HepG2 (cell line): ENCODE data around the gene NEK5. TPM values are rescaled to one million over a fixed set of nuclear protein-coding genes. Genes with fewer than 3 reads are reported as not detected.

Source experiments
- CAMTA2 ChIP-seq: sonication (generic); formaldehyde crosslinking; IDR thresholded peaks from 2 replicates; pipeline ENCODE4 v1.4.0; 2020; ENCODE audit warnings: mild to moderate bottlenecking, missing genetic modification reagents, borderline replicate concordance
- CBX1 ChIP-seq: IDR thresholded peaks from one replicate; pipeline ENCODE4 v1.6.1; 2016; ENCODE audit warnings: antibody characterized with exemption, low read depth
- DMAP1 ChIP-seq: IDR thresholded peaks from 2 replicates; pipeline ENCODE4 v1.6.1; 2016
- FIP1L1 ChIP-seq: fragments of 200-400 bp; formaldehyde crosslinking; IDR thresholded peaks from 2 replicates; pipeline ENCODE4 v1.6.1; 2018; ENCODE audit warnings: low read depth, mild to moderate bottlenecking, low read length, moderate library complexity, borderline replicate concordance; ENCODE audit not compliant: insufficient read depth
- GATAD2A ChIP-seq: IDR thresholded peaks from 2 replicates; pipeline ENCODE4 v1.6.1; 2016
- KDM2A ChIP-seq: sonication (generic); formaldehyde crosslinking; IDR thresholded peaks from 2 replicates; pipeline ENCODE4 v1.4.0; 2020; ENCODE audit warnings: low read depth, missing genetic modification reagents, borderline replicate concordance
- RFXANK ChIP-seq: IDR thresholded peaks from 2 replicates; pipeline ENCODE4 v1.6.1; 2016
- SMARCE1 ChIP-seq: fragments of 450-650 bp; IDR thresholded peaks from 2 replicates; pipeline ENCODE4 v1.6.1; 2017; ENCODE audit warnings: borderline replicate concordance
- STAT5B ChIP-seq: sonication (generic); formaldehyde crosslinking; IDR thresholded peaks from 2 replicates; pipeline ENCODE4 v1.4.0; 2020; ENCODE audit warnings: missing genetic modification reagents
- U2AF2 ChIP-seq: fragments of 200-400 bp; formaldehyde crosslinking; IDR thresholded peaks from 2 replicates; pipeline ENCODE4 v1.6.1; 2017; ENCODE audit warnings: low read depth, mild to moderate bottlenecking, low read length
- ZMAT3 ChIP-seq: sonication (generic); formaldehyde crosslinking; conservative IDR thresholded peaks from 2 replicates; pipeline ENCODE4 v1.7.0; 2021; ENCODE audit warnings: missing genetic modification reagents
- ZNF234 ChIP-seq: sonication (generic); formaldehyde crosslinking; conservative IDR thresholded peaks from 2 replicates; pipeline ENCODE4 v1.5.1; 2020; ENCODE audit warnings: mild to moderate bottlenecking, missing genetic modification reagents
- ZNF256 ChIP-seq: sonication (generic); formaldehyde crosslinking; conservative IDR thresholded peaks from 2 replicates; pipeline ENCODE4 v1.4.0; 2020; ENCODE audit warnings: missing genetic modification reagents
- ZNF589 ChIP-seq: sonication (generic); formaldehyde crosslinking; conservative IDR thresholded peaks from 2 replicates; pipeline ENCODE4 v1.8.0; 2022; ENCODE audit warnings: mild to moderate bottlenecking, moderate library complexity, missing genetic modification reagents
- ZNF605 ChIP-seq: sonication (generic); formaldehyde crosslinking; IDR thresholded peaks from 2 replicates; pipeline ENCODE4 v1.8.0; 2022; ENCODE audit warnings: mild to moderate bottlenecking, missing genetic modification reagents
- ZNF615 ChIP-seq: sonication (generic); formaldehyde crosslinking; IDR thresholded peaks from 2 replicates; pipeline ENCODE4 v1.5.0; 2020; ENCODE audit warnings: mild to moderate bottlenecking, missing genetic modification reagents, borderline replicate concordance
- ZNF616 ChIP-seq: sonication (generic); formaldehyde crosslinking; IDR thresholded peaks from 2 replicates; pipeline ENCODE4 v1.5.0; 2020; ENCODE audit warnings: low read depth, mild to moderate bottlenecking, missing genetic modification reagents
- ZNF7 ChIP-seq: IDR thresholded peaks from 2 replicates; pipeline ENCODE4 v1.6.1; 2016; ENCODE audit warnings: missing biosample characterization, missing genetic modification reagents
- polyA plus RNA-seq, 8 experiments: library from polyadenylated mRNA; depleted of rRNA in 3 of 8; stranded (reverse) in 7 of 8; unstranded in 1 of 8; fragments of >200 nt; fragmentation: Illumina TruSeq in 4 of 8; extraction: Trizol in 4 of 8; gene quantifications; 2 replicates each; pipeline versions ENCODE4 v1.2.1 to v1.2.3, GENCODE V29; 2011 to 2016; ENCODE audit warnings: low read depth in 4 of 8, missing spikeins in 1 of 8, mixed read lengths in 1 of 8; ENCODE audit not compliant: insufficient read depth in 1 of 8
- total RNA-seq, 5 experiments: library from RNA; depleted of rRNA; stranded (reverse); fragments of >200 nt; fragmentation: Illumina TruSeq; extraction: Trizol; gene quantifications; 2 replicates each; pipeline ENCODE4 v1.2.3, GENCODE V29; 2016; ENCODE audit warnings: low read depth in 1 of 5
- TF ChIP-seq, protein P1 (sequence below), 2 experiments: fragments of 450-650 bp in 1 of 2; sonication (generic) in 1 of 2; formaldehyde crosslinking in 1 of 2; IDR thresholded peaks; 2 replicates each; pipeline versions ENCODE4 v1.6.1 to v1.8.0; 2016 to 2022; ENCODE audit warnings: antibody characterized with exemption in 1 of 2, mild to moderate bottlenecking in 1 of 2, missing genetic modification reagents in 1 of 2
- TF ChIP-seq, protein P2 (sequence below): IDR thresholded peaks from 2 replicates; pipeline ENCODE4 v1.6.1; 2016; ENCODE audit warnings: low read depth, control low read depth

NEK5 gene
- total and polyA plus RNA-seq, 2 of the 13 experiments (the other 11 are each of a cell fraction or from before 2014, with no cell fraction given), result 0.12 to 0.22 TPM

DNA sequence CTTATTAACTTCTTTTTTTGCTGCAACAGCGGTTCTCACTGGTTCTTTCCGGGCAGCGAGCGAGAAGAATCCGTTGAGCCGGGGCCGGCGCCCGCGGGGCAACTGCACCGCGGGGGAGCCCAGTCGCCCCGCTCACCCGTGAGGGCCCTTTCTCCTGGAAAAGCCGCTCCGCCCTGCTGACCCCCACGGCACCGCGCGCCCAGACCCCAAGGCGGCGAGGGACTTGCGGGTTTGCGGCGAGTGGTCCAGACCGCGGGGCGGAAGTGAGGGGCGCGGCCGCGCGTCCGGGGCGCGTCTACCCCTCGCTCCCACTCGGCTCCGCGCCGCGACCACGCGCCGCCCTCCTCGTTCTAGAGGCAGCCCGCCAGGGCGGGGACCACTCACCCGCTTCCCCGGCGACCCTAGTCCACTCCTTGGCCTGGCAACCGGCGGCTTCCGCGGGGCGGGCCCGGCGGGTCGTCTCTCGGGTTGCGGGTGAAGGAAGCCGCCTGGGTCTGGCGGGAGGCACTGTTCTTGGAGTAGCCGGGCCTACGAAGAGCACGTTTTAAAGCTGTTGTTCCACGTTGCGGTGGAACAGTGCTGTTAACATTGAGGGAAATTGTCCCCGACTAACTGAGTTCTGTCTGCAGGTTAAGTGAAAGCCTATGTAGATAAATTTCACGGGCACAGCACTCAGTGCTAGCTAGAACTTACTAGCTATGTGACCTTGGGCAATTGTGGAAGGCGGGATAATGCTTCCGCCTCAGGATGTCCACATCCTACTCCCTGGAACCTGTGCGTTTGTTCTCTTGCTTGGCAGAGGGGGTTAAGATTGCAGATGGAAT is 30.5 kb upstream of the NEK5 start, which contains the start of gene NEK3 (continued):
- TF ChIP-seq, protein P1, sequence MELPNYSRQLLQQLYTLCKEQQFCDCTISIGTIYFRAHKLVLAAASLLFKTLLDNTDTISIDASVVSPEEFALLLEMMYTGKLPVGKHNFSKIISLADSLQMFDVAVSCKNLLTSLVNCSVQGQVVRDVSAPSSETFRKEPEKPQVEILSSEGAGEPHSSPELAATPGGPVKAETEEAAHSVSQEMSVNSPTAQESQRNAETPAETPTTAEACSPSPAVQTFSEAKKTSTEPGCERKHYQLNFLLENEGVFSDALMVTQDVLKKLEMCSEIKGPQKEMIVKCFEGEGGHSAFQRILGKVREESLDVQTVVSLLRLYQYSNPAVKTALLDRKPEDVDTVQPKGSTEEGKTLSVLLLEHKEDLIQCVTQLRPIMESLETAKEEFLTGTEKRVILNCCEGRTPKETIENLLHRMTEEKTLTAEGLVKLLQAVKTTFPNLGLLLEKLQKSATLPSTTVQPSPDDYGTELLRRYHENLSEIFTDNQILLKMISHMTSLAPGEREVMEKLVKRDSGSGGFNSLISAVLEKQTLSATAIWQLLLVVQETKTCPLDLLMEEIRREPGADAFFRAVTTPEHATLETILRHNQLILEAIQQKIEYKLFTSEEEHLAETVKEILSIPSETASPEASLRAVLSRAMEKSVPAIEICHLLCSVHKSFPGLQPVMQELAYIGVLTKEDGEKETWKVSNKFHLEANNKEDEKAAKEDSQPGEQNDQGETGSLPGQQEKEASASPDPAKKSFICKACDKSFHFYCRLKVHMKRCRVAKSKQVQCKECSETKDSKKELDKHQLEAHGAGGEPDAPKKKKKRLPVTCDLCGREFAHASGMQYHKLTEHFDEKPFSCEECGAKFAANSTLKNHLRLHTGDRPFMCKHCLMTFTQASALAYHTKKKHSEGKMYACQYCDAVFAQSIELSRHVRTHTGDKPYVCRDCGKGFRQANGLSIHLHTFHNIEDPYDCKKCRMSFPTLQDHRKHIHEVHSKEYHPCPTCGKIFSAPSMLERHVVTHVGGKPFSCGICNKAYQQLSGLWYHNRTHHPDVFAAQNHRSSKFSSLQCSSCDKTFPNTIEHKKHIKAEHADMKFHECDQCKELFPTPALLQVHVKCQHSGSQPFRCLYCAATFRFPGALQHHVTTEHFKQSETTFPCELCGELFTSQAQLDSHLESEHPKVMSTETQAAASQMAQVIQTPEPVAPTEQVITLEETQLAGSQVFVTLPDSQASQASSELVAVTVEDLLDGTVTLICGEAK (IDR thresholded peaks at IDR 0.05), result no peak
- TF ChIP-seq, protein P1 (CRISPR knock-in tag; IDR thresholded peaks at IDR 0.05), result peak; percentile 82
- peak; percentile 86 for TF ChIP-seq ZNF256
- no peak for TF ChIP-seq STAT5B (CRISPR knock-in tag)
- 0 out of 2 replicates have a peak, but pooled peaks have one; percentile 63 for TF ChIP-seq FIP1L1
- no peak; the same call in 1 of the 2 replicates for TF ChIP-seq ZNF7 (CRISPR knock-in tag)
- TF ChIP-seq KDM2A (CRISPR knock-in tag), result 0 out of 2 replicates have a peak, but pooled peaks have one; percentile 31
- TF ChIP-seq, protein P2, sequence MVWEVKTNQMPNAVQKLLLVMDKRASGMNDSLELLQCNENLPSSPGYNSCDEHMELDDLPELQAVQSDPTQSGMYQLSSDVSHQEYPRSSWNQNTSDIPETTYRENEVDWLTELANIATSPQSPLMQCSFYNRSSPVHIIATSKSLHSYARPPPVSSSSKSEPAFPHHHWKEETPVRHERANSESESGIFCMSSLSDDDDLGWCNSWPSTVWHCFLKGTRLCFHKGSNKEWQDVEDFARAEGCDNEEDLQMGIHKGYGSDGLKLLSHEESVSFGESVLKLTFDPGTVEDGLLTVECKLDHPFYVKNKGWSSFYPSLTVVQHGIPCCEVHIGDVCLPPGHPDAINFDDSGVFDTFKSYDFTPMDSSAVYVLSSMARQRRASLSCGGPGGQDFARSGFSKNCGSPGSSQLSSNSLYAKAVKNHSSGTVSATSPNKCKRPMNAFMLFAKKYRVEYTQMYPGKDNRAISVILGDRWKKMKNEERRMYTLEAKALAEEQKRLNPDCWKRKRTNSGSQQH, result 0 out of 2 replicates have a peak, but pooled peaks have one; percentile 24
- TF ChIP-seq CAMTA2 (CRISPR knock-in tag), result peak; percentile 55; the same call in 1 of the 2 replicates
- peak; percentile 73; the same call in 1 of the 2 replicates for TF ChIP-seq ZNF234 (CRISPR knock-in tag)
- TF ChIP-seq ZNF605 (CRISPR knock-in tag), result peak; percentile 98
- no peak; the same call in 1 of the 2 replicates for TF ChIP-seq GATAD2A (CRISPR knock-in tag)
- no peak for TF ChIP-seq SMARCE1
- peak; percentile 91 for TF ChIP-seq ZMAT3 (CRISPR knock-in tag)
- peak; percentile 70 for TF ChIP-seq DMAP1 (CRISPR knock-in tag)
- TF ChIP-seq ZNF615 (CRISPR knock-in tag), result peak; percentile 69; the same call in 1 of the 2 replicates
- no peak for TF ChIP-seq U2AF2
- TF ChIP-seq ZNF616 (CRISPR knock-in tag), result peak; percentile 77; the same call in 1 of the 2 replicates
- no peak for TF ChIP-seq CBX1
- peak; percentile 84 for TF ChIP-seq ZNF589 (CRISPR knock-in tag)
- no peak for TF ChIP-seq RFXANK (CRISPR knock-in tag)
